ENCODE results near the gene SETDB2.

The SETDB2 gene

GRCh38 chr13:49443704-49444523 is at the start of gene SETDB2, which contains the start of gene CAB39L:
TSS of gene SETDB2 (plus strand) at chr13:49444274. CDS start at chr13:49451894, 7,620 bp downstream.
TSS of gene CAB39L (minus strand) at chr13:49444064. CDS start at chr13:49382910, 61,154 bp downstream.
- DNase-seq, result peak; percentile 98

GRCh38 chr13:49395451-49395865 is 48.6 kb upstream of the SETDB2 start:
- DNase-seq, result no peak

GRCh38 chr13:49395878-49396380 is 48.1 kb upstream of the SETDB2 start:
- DNase-seq, result no peak

GRCh38 chr13:49399801-49400472 is 44.1 kb upstream of the SETDB2 start:
- no peak for DNase-seq

- DNase-seq, result no peak
These were observed 43.1 kb upstream of the SETDB2 start for GRCh38 chr13:49400755-49401659.

GRCh38 chr13:49403996-49404702 is 39.9 kb upstream of the SETDB2 start:
- DNase-seq, result no peak

- DNase-seq, result no peak
These were observed 39.4 kb upstream of the SETDB2 start for GRCh38 chr13:49404703-49405020.

- no peak for DNase-seq
These were observed 37.0 kb upstream of the SETDB2 start for GRCh38 chr13:49407068-49407467.

GRCh38 chr13:49407936-49408335 is 36.1 kb upstream of the SETDB2 start:
- DNase-seq, result no peak

- no peak for DNase-seq
These were observed 35.1 kb upstream of the SETDB2 start for GRCh38 chr13:49409008-49409407.

GRCh38 chr13:49410006-49410405 is 34.1 kb upstream of the SETDB2 start:
- no peak for DNase-seq

GRCh38 chr13:49410477-49410876 is 33.6 kb upstream of the SETDB2 start:
- no peak for DNase-seq

- DNase-seq, result no peak
These were observed 32.7 kb upstream of the SETDB2 start for GRCh38 chr13:49411353-49411752.

GRCh38 chr13:49412749-49413148 is 31.3 kb upstream of the SETDB2 start:
- no peak for DNase-seq

GRCh38 chr13:49417161-49417560 is 26.9 kb upstream of the SETDB2 start:
- DNase-seq, result no peak

- DNase-seq, result no peak
These were observed 25.9 kb upstream of the SETDB2 start for GRCh38 chr13:49418206-49418605.

- no peak for DNase-seq
These were observed 24.8 kb upstream of the SETDB2 start for GRCh38 chr13:49419276-49419675.

GRCh38 chr13:49421391-49421790 is 22.7 kb upstream of the SETDB2 start:
- DNase-seq, result no peak

- no peak for DNase-seq
These were observed 20.0 kb upstream of the SETDB2 start for GRCh38 chr13:49424011-49424560.

GRCh38 chr13:49428041-49428763 is 15.9 kb upstream of the SETDB2 start:
- no peak for DNase-seq

GRCh38 chr13:49429121-49429520 is 15.0 kb upstream of the SETDB2 start:
- DNase-seq, result no peak

Data from retina (tissue), 1 donor.